GM23338 (cell line): ENCODE measurements around the gene ARRDC5. TPM values are rescaled to one million over a fixed set of nuclear protein-coding genes. Genes with fewer than 3 reads are reported as not detected.

ENCODE experiments used
- CTCF ChIP-seq, 2 experiments: fragments of 200-600 bp in 1 of 2; sonication (generic) in 1 of 2; conservative IDR thresholded peaks; 2 replicates each; pipeline versions ENCODE4 v1.5.1 to v1.6.1; 2016 to 2017; ENCODE audit warnings: antibody characterized with exemption in 2 of 2, low read depth in 2 of 2, mild to moderate bottlenecking in 2 of 2, moderate library complexity in 1 of 2
- ETS1 ChIP-seq: IDR thresholded peaks from 2 replicates; pipeline ENCODE4 v1.6.1; 2016; ENCODE audit warnings: antibody characterized with exemption
- JUNB ChIP-seq: IDR thresholded peaks from one replicate; pipeline ENCODE4 v1.6.1; 2016; ENCODE audit warnings: antibody characterized with exemption; ENCODE audit not compliant: unreplicated experiment
- REST ChIP-seq: IDR thresholded peaks from one replicate; pipeline ENCODE4 v1.6.1; 2018; ENCODE audit warnings: antibody characterized with exemption; ENCODE audit not compliant: unreplicated experiment
- STAT1 ChIP-seq: IDR thresholded peaks from one replicate; pipeline ENCODE4 v1.6.1; 2016; ENCODE audit warnings: antibody characterized with exemption; ENCODE audit not compliant: unreplicated experiment
- ZNF114 ChIP-seq: fragments of 250-450 bp; sonication (Bioruptor Pico); IDR thresholded peaks from 2 replicates; pipeline ENCODE4 v1.5.0; 2020; ENCODE audit warnings: mild to moderate bottlenecking, moderate library complexity
- ZNF331 ChIP-seq: fragments of 250-450 bp; sonication (Bioruptor Pico); IDR thresholded peaks from 2 replicates; pipeline ENCODE4 v1.5.0; 2020; ENCODE audit warnings: low read depth, mild to moderate bottlenecking, moderate library complexity
- ZNF462 ChIP-seq: fragments of 250-450 bp; sonication (Bioruptor Pico); IDR thresholded peaks from 2 replicates; pipeline ENCODE4 v1.5.0; 2020; ENCODE audit warnings: mild to moderate bottlenecking, moderate library complexity
- polyA plus RNA-seq: library from polyadenylated mRNA; unstranded; fragments of >200 nt; fragmentation: Nextera tagmentation; extraction: Ambion mirVana; gene quantifications from 2 replicates; pipeline ENCODE4 v1.2.1, GENCODE V29; 2016
- total RNA-seq: library from RNA; depleted of rRNA; stranded (reverse); fragments of >200 nt; shearing (Covaris generic); gene quantifications from 2 replicates; pipeline ENCODE4 v1.2.3, GENCODE V29; 2014

The ARRDC5 gene
- total and polyA plus RNA-seq, 2 experiments from 2014 or later, result not detected

GRCh38 chr19:4914736-4915501 is 12.2 kb upstream of the ARRDC5 start (continued):
- no peak for TF ChIP-seq ZNF462
- TF ChIP-seq REST, result no peak
- TF ChIP-seq ETS1, result no peak
- TF ChIP-seq ZNF331 (CRISPR knock-in tag), result no peak
- TF ChIP-seq CTCF (conservative IDR thresholded peaks at IDR 0.05; ENCODE audit: low read depth in 2 of 2), result no peak
- TF ChIP-seq JUNB, result no peak
- no peak for TF ChIP-seq STAT1
- no peak for TF ChIP-seq ZNF114 (CRISPR knock-in tag)
